Measurements from ENCODE around the gene ADGRG2.

- TF ChIP-seq ATF2 (CRISPR knock-in tag; IDR thresholded peaks at IDR 0.05; ENCODE audit: borderline replicate concordance, low read depth) (no peak), CTCF (IDR thresholded peaks at IDR 0.05) (no peak), FOXP4 (CRISPR knock-in tag; IDR thresholded peaks at IDR 0.05) (no peak), ZNF121 (CRISPR knock-in tag; IDR thresholded peaks at IDR 0.05) (no peak)
Observed at GRCh38 chrX:18941896-18942295, 180.4 kb downstream of the ADGRG2 start.

Data from WTC11 (cell line).